GM19025 (cell line): ENCODE results near the gene ABHD17C.
"Not testable (repeated sequence)": the region's sequence is repeated elsewhere in the genome, so short reads cannot be mapped to it uniquely, and the experiment has no call there.

Source experiments
- ATAC-seq: cut with Tn5 transposase; IDR thresholded peaks from one replicate; pipeline ENCODE4 v1.9.1; 2021; ENCODE audit warnings: mild to moderate bottlenecking, low read depth, moderate library complexity; ENCODE audit not compliant: unreplicated experiment

The ABHD17C gene

GRCh38 chr15:80760960-80761359, 65.8 kb downstream of the ABHD17C start:
- ATAC-seq: no peak

- no peak for ATAC-seq
These were observed 66.6 kb downstream of the ABHD17C start for GRCh38 chr15:80761754-80762153.

- ATAC-seq: not testable (repeated sequence)
These were observed 68.1 kb downstream of the ABHD17C start for GRCh38 chr15:80763235-80763634.

GRCh38 chr15:80764535-80764934, 69.4 kb downstream of the ABHD17C start:
- ATAC-seq: no peak

GRCh38 chr15:80766275-80766674, 71.2 kb downstream of the ABHD17C start:
- ATAC-seq: no peak

GRCh38 chr15:80768158-80768557, 73.0 kb downstream of the ABHD17C start:
- ATAC-seq: no peak

- no peak for ATAC-seq
These were observed 74.2 kb downstream of the ABHD17C start for GRCh38 chr15:80769153-80769828.

GRCh38 chr15:80769829-80770705, 75.0 kb downstream of the ABHD17C start:
- no peak for ATAC-seq

GRCh38 chr15:80773122-80773551, 78.0 kb downstream of the ABHD17C start:
- ATAC-seq: no peak

GRCh38 chr15:80773792-80774352, 78.8 kb downstream of the ABHD17C start:
- no peak for ATAC-seq

- no peak for ATAC-seq
These were observed 79.4 kb downstream of the ABHD17C start for GRCh38 chr15:80774486-80774885.

- no peak for ATAC-seq
These were observed 80.2 kb downstream of the ABHD17C start for GRCh38 chr15:80775338-80775737.

- no peak for ATAC-seq
These were observed 81.4 kb downstream of the ABHD17C start for GRCh38 chr15:80776420-80777045.

GRCh38 chr15:80777137-80777536, 82.0 kb downstream of the ABHD17C start:
- no peak for ATAC-seq

- no peak for ATAC-seq
These were observed 82.9 kb downstream of the ABHD17C start for GRCh38 chr15:80777826-80778620.

GRCh38 chr15:80778621-80778963, 83.5 kb downstream of the ABHD17C start:
- ATAC-seq: no peak

GRCh38 chr15:80778964-80779657, 84.0 kb downstream of the ABHD17C start, which contains the start of gene CEMIP:
Gene CEMIP (plus strand): TSS chr15:80779370. CDS start chr15:80873880, 94,510 bp downstream.
- ATAC-seq: no peak

GRCh38 chr15:80779658-80780415, 84.7 kb downstream of the ABHD17C start:
- ATAC-seq: no peak
